Measurements from ENCODE around the gene PSMD12.

DNA sequence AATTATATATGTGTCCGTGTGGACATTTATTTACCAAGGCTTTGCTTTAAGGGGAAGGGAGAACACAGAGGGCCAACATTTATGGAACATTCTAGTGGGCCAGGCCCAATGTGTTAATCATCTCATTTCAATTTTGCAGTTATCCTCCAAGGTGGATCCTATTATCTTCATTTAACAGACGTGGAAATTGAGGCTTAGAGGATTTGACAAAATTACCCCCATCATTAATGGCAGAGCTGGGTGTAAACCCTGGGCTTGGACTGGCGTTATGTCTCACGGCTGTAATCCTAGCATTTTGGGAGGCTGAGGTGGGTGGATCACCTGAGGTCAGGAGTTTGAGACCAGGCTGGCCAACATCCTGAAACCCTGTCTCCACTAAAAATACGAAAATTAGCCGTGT, 37.1 kb upstream of the PSMD12 start:
- TF ChIP-seq, protein P1, sequence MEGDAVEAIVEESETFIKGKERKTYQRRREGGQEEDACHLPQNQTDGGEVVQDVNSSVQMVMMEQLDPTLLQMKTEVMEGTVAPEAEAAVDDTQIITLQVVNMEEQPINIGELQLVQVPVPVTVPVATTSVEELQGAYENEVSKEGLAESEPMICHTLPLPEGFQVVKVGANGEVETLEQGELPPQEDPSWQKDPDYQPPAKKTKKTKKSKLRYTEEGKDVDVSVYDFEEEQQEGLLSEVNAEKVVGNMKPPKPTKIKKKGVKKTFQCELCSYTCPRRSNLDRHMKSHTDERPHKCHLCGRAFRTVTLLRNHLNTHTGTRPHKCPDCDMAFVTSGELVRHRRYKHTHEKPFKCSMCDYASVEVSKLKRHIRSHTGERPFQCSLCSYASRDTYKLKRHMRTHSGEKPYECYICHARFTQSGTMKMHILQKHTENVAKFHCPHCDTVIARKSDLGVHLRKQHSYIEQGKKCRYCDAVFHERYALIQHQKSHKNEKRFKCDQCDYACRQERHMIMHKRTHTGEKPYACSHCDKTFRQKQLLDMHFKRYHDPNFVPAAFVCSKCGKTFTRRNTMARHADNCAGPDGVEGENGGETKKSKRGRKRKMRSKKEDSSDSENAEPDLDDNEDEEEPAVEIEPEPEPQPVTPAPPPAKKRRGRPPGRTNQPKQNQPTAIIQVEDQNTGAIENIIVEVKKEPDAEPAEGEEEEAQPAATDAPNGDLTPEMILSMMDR (IDR thresholded peaks at IDR 0.05) = no peak
- TF ChIP-seq POLR2AphosphoS5 (IDR thresholded peaks at IDR 0.05) = no peak

Data from stomach (tissue), 4 donors.